ENCODE measurements around the gene MTHFSD.

DNA sequence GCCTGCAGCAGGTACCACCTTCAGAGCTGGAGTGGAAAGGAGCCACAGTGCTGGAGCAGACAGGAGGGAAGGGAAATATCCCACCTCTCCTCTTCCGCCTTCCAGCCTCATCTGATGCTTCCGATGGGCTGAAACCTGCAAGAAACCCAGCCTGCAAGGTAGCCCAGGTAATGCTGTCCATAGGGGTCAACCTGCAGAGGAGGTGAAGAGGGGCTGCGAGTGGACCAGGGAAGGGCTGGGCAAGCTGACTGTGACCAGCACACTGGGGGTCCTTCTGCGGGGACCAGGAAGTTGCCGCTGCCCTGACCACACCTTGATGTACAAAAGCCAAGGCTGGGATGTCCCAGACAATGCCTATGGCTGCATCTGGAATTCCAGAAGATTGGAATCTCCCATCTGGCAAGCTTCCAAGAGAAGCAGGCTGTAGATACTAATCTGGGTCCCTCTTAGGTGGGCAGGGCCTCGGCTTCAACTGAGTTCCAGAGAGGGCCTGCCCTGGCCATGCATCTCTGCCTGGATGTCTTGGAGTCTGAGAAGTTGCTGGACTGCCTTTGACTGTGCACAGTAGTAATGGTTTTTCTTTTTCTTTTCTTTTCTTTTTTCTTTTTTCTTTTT, 29.1 kb upstream of the MTHFSD start:
- TF ChIP-seq ZNF384 (IDR thresholded peaks at IDR 0.05) = no peak
- TF ChIP-seq L3MBTL2 (conservative IDR thresholded peaks at IDR 0.05) = no peak
- no peak for TF ChIP-seq FOXM1 (IDR thresholded peaks at IDR 0.05; ENCODE audit: borderline replicate concordance)
- no peak for TF ChIP-seq SUZ12 (IDR thresholded peaks at IDR 0.05)
- TF ChIP-seq FOXA1 (IDR thresholded peaks at IDR 0.05) = no peak
- no peak for TF ChIP-seq TARDBP (IDR thresholded peaks at IDR 0.05)
- no peak for TF ChIP-seq BHLHE40 (IDR thresholded peaks at IDR 0.05; ENCODE audit: borderline replicate concordance)
